Measurements from ENCODE around the gene STK32B. TPM values are rescaled to one million over a fixed set of nuclear protein-coding genes. Genes with fewer than 3 reads are reported as not detected.

STK32B gene
- total and polyA plus RNA-seq, 2 of the 8 experiments (the other 6 are each of a cell fraction or from before 2014, with no cell fraction given), result 2.3 to 2.5 TPM

GRCh38 chr4:5213087-5213595 lies 161.9 kb downstream of the STK32B start:
- FAIRE-seq, result no peak
- Histone ChIP-seq H2BK120ac (replicated peaks; ENCODE audit: low read depth, low read length) (no peak overlapping the region), H2AK5ac (ENCODE audit: low read depth, low read length) (no peak overlapping the region), H4K8ac (ENCODE audit: extremely low read depth, insufficient read depth, low read length) (no peak overlapping the region), H3K4me1 (replicated peaks in 1 of 4; ENCODE audit: control insufficient read depth in 3 of 4, insufficient read depth in 4 of 4, low read length in 3 of 4) (peaks cover 0 to 3% (median 2%) of the 10 kb centered on the region in 4 experiments; a peak in 3 of 7 replicates), H3K27me3 (replicated peaks in 1 of 4; ENCODE audit: control insufficient read depth in 3 of 4, extremely low read depth in 1 of 4, insufficient read depth in 3 of 4, low read length in 3 of 4) (no peaks in the 10 kb centered on the region), H3K36me3 (ENCODE audit: control insufficient read depth in 2 of 4, insufficient read depth in 4 of 4, low read length in 3 of 4) (no peaks in the 10 kb centered on the region), H3K23me2 (ENCODE audit: low read depth, low read length) (no peaks in the 10 kb centered on the region), H3K56ac (replicated peaks; ENCODE audit: insufficient read length, low read depth, low read length) (no peak overlapping the region), H3K79me1 (ENCODE audit: low read depth, low read length) (no peaks in the 10 kb centered on the region), H3K23ac (ENCODE audit: insufficient read length) (no peak overlapping the region), H2BK15ac (ENCODE audit: low read length) (no peak overlapping the region), H2BK12ac (ENCODE audit: low read depth, low read length) (no peak overlapping the region), H3K27ac (ENCODE audit: low read depth, low read length) (no peak overlapping the region), H3K4me3 (ENCODE audit: extremely low read depth in 1 of 4, insufficient read depth in 2 of 4, low read depth in 3 of 4, low read length in 4 of 4) (no peak overlapping the region), H2AFZ (ENCODE audit: low read length) (no peak overlapping the region), H3K9me3 (ENCODE audit: insufficient read depth in 2 of 2, low read depth in 1 of 2, low read length in 1 of 2) (no peaks in the 10 kb centered on the region), H2BK5ac (ENCODE audit: low read depth, low read length) (no peak overlapping the region), H3K4me2 (ENCODE audit: insufficient read depth in 1 of 2, low read depth in 2 of 2, low read length in 2 of 2) (no peak overlapping the region), H3K79me2 (ENCODE audit: control insufficient read depth in 1 of 2, insufficient read depth in 2 of 2, low read length in 2 of 2) (no peaks in the 10 kb centered on the region), H4K91ac (replicated peaks; ENCODE audit: insufficient read length, low read length) (no peak overlapping the region), H4K5ac (ENCODE audit: insufficient read length, low read depth, low read length) (no peak overlapping the region), H3K18ac (ENCODE audit: extremely low read depth, low read length) (no peak overlapping the region), H3K9ac (replicated peaks in 1 of 4; ENCODE audit: extremely low read depth in 1 of 4, low read depth in 3 of 4, low read length in 3 of 4) (no peak overlapping the region), H3K4ac (replicated peaks; ENCODE audit: insufficient read length, low read depth, low read length) (no peak overlapping the region), H2BK20ac (ENCODE audit: low read length) (no peak overlapping the region), H4K20me1 (replicated peaks in 1 of 2; ENCODE audit: control insufficient read depth in 1 of 2, insufficient read depth in 2 of 2, low read length in 2 of 2) (no peaks in the 10 kb centered on the region), H3K14ac (ENCODE audit: insufficient read length) (no peak overlapping the region)
- POLR2A ChIA-PET (ENCODE audit: partially characterized antibody), result no interaction called here
- DNase-seq (ENCODE audit: low read depth in 1 of 2, low spot score in 2 of 2), result no peak
- WGBS, 2 experiments (ENCODE audit: extremely low coverage in 1 of 2, insufficient coverage in 1 of 2, insufficient read length in 1 of 2, insufficient replicate concordance in 2 of 2, low coverage in 1 of 2, low lambda C conversion rate in 2 of 2, missing lambda C conversion rate in 1 of 2), result 93% methylated on average over 4 of the region's 4 CpGs; no CpG with 5 or more reads in 1 of the 2 experiments
- CTCF ChIA-PET (ENCODE audit: partially characterized antibody), result interaction anchor here (1.3 kb wide), 1 partner anchor 9 kb away, joined by 7 read pairs; no protein-coding TSS in a partner anchor
- TF ChIP-seq, protein P1, sequence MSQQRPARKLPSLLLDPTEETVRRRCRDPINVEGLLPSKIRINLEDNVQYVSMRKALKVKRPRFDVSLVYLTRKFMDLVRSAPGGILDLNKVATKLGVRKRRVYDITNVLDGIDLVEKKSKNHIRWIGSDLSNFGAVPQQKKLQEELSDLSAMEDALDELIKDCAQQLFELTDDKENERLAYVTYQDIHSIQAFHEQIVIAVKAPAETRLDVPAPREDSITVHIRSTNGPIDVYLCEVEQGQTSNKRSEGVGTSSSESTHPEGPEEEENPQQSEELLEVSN (IDR thresholded peaks at IDR 0.05), result no peak
- no peak for TF ChIP-seq POLR2AphosphoS5 (IDR thresholded peaks at IDR 0.05; ENCODE audit: low read depth, low read length)
- no peak for TF ChIP-seq HDAC2 (IDR thresholded peaks at IDR 0.05; ENCODE audit: borderline replicate concordance in 1 of 2, low read depth in 2 of 2, low read length in 2 of 2)
- TF ChIP-seq ASH2L (IDR thresholded peaks at IDR 0.05; ENCODE audit: low read length), result no peak
- TF ChIP-seq, protein P2, sequence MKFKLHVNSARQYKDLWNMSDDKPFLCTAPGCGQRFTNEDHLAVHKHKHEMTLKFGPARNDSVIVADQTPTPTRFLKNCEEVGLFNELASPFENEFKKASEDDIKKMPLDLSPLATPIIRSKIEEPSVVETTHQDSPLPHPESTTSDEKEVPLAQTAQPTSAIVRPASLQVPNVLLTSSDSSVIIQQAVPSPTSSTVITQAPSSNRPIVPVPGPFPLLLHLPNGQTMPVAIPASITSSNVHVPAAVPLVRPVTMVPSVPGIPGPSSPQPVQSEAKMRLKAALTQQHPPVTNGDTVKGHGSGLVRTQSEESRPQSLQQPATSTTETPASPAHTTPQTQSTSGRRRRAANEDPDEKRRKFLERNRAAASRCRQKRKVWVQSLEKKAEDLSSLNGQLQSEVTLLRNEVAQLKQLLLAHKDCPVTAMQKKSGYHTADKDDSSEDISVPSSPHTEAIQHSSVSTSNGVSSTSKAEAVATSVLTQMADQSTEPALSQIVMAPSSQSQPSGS (IDR thresholded peaks at IDR 0.05; ENCODE audit: low read length), result no peak
- TF ChIP-seq EGR1 (IDR thresholded peaks at IDR 0.05; ENCODE audit: borderline replicate concordance, low read depth, low read length), result no peak
- TF ChIP-seq GABPA (IDR thresholded peaks at IDR 0.05; ENCODE audit: borderline replicate concordance, insufficient read depth, low read length), result no peak
- TF ChIP-seq TBP (IDR thresholded peaks at IDR 0.05; ENCODE audit: low read depth, low read length), result no peak
- TF ChIP-seq POLR2A (IDR thresholded peaks at IDR 0.05; ENCODE audit: control extremely low read depth in 1 of 2, low read depth in 2 of 2, low read length in 2 of 2), result no peak
- no peak for TF ChIP-seq SIN3A (conservative IDR thresholded peaks at IDR 0.05 in 1 of 2, IDR thresholded peaks at IDR 0.05 in 1 of 2; ENCODE audit: low read depth in 1 of 2, low read length in 2 of 2)
- no peak for TF ChIP-seq TEAD4 (IDR thresholded peaks at IDR 0.05; ENCODE audit: low read depth, low read length)
- TF ChIP-seq CHD2 (IDR thresholded peaks at IDR 0.05; ENCODE audit: low read length), result no peak

Measured in H1 (cell line).